HG02642 (cell line): Measurements from ENCODE around the gene STEAP1B.
"Not testable (repeated sequence)": the region's sequence is repeated elsewhere in the genome, so short reads cannot be mapped to it uniquely, and the experiment has no call there.

Source experiments
- ATAC-seq: cut with Tn5 transposase; IDR thresholded peaks from one replicate; pipeline ENCODE4 v1.9.1; 2021; ENCODE audit warnings: mild to moderate bottlenecking; ENCODE audit not compliant: unreplicated experiment, poor library complexity

The STEAP1B gene

GRCh38 chr7:22435105-22435504 lies 64.9 kb downstream of the STEAP1B start:
- peak; percentile 86 for ATAC-seq

DNA sequence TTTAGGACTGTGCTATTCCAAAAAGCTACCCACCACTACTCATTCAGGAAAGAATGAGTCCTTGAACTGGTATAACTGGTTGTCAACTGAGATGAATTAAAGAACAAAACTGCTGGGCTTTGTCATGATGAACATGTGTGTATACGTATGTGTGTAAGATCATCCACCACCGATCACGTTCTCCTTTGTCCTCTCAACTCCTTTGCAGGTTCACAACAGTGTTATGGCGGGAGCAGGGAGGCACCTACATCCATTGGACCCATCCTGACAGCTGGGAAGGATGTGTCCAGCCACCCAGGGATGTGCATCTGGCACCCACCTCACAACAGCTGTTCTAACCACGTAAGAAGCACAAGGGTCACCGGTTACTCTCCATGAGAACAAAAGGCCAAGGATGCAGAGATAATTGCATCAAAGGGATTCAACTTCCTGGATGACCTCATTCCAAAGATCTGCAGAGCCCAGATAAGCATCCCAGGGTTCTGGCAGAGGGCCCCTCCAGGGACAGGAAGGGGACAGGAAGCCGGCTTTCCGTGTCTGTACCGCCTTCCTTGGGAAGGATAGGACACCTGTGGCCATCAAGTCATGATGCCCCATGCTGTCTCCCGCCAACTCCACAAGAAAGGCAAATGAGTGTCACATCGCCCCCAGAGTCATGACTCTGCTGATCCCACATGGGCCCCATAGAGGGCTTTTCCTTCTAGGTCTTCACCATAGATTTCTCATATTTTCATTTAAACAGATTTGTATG lies 66.1 kb downstream of the STEAP1B start:
- ATAC-seq: no peak

GRCh38 chr7:22433165-22433700 lies 66.8 kb downstream of the STEAP1B start:
- not testable (repeated sequence) for ATAC-seq

DNA sequence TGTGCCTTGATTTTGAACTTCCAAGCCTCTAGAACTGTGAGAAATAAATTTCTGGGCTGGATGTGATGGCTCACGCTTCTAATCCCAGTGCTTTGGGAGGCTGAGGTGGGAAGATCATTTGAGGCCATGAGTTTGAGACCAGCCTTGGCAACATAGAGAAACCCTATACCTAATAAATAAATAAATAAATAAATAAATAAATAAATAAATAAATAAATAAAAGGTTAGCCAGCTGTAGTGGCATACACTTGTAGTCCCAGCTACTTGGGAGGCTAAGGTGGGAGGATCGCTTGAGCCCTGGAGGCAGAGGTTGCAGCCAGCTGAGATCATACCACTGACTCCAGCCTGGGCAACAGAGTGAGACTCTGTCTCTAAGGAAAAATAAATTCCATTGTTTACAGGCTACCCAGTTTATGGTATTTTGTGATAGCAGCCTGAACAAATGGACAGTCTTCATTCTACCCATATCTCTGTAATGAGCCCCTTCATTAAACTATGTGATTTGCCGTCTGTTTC lies 67.7 kb downstream of the STEAP1B start:
- no peak for ATAC-seq

GRCh38 chr7:22430457-22430856 lies 69.5 kb downstream of the STEAP1B start:
- ATAC-seq: no peak

- ATAC-seq: no peak
Observed at GRCh38 chr7:22429386-22429785, 70.6 kb downstream of the STEAP1B start.

GRCh38 chr7:22427855-22428254 lies 72.1 kb downstream of the STEAP1B start:
- no peak for ATAC-seq

DNA sequence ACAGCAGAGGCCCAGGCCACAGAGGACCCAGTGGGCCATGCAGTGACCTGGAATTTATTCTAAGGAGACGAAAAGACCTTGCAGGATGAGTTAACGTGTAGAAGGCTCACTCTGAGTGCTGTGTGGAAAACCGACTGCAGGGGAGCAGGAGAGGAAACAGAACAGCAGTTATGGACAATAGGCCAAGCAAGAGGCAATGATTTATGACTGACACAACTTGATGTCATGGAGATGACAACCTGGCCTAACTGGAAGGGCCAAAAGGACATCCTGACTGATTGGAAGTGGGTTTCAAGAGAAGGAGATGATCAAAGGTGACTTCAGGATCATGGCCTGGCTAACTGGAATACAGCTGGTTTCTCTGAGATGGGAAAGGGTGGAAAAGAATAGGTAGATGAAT lies 72.9 kb downstream of the STEAP1B start:
- ATAC-seq: no peak

GRCh38 chr7:22426463-22427094 lies 73.4 kb downstream of the STEAP1B start:
- ATAC-seq: peak; percentile 65

- ATAC-seq: no peak
Observed at GRCh38 chr7:22425361-22425760, 74.6 kb downstream of the STEAP1B start.

DNA sequence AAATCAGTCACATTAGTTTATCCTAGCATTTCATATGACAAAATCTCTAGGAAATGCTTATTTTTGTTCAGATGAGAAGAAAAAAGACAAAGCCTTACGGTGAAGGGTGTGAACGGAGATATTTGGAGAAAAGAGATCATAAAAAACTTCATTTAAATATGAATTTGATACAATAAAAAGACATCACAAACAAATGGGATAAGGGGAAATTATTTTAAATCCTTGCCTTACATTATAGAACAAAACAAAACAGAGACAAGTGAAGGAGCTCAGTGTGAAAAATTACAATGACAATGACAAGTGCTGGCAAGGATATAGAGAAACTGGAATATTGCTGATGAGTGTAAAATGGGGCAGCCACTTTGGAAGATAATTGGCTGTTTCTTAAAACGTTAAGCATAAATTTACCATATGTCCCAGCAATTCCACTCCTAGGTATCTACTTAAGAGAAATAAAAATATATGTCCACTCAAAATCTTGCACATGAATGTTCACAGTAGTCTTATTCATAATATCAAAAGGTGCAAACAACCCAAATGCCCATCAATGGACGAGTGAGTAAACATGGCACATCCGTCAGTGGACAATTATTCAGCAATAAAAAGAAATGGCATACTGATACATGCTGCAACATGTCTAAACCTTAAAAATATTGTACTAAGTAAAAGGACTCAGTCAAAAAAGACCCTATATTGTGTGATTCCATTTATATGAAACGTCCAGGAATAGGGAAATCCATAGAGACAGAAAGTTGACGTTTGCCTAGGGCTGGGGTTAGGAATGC lies 77.0 kb downstream of the STEAP1B start:
- no peak for ATAC-seq

- no peak for ATAC-seq
Observed at GRCh38 chr7:22420973-22421635, 78.9 kb downstream of the STEAP1B start.

- ATAC-seq: no peak
Observed at GRCh38 chr7:22420008-22420407, 80.0 kb downstream of the STEAP1B start.

- no peak for ATAC-seq
Observed at GRCh38 chr7:22419488-22419887, 80.5 kb downstream of the STEAP1B start.

- no peak for ATAC-seq
Observed at GRCh38 chr7:22418251-22419046, 81.5 kb downstream of the STEAP1B start.

DNA sequence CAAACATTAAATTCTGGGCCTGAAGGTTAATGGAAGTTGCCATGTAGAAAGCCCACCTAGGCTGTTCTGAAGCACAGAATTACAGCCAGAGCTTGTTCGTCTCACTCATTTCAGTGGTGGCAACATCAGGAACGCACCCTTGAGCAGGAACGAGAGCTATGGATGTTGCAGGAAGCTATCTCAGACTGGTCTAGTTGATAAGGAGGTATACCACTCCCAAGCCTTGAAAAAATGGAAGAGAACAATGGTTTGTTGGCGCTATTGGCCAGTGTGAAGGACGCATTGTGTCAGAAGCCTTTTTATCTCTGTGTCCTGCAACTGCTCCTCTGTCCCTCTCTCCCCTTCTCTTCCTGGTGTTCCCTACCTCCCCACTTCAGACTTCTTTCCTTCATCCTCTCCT lies 82.1 kb downstream of the STEAP1B start:
- no peak for ATAC-seq

DNA sequence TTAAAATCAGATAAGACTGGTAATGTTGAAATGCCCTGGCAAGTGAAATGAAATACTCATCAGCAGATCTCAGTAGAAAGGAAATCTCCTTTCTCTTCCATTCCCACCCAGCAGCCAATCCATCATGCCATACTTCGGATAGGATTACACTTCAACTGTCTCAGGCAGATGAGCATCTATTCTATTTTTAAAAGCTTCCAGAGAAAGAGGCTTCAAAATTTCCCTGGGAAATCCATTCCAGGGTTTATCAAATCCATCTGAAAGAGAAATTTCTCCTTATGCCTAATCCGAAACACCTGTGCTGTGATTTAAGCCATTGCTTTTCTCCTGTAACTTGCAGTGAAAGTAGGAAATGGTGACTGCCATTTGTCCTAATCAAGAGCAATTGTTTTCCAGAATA lies 82.6 kb downstream of the STEAP1B start:
- no peak for ATAC-seq

DNA sequence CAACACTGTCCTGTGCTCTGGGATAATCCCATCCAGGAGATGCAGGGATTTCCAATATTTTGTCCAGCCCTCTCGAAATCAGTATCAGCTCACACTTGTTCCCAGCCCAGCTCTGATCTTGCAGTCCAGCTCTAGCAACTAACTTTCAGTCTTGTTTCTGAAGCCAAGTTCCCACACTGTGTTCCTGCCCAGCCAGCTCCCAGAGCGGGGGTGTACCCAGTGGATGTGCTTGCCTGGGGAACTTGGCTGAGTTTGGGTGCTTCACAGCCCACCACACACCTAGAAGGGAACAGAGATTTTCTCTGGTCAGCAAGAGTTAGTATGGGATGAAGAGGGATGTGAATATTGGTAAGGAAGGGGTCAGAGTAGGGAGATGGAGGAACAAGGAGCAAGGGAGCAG lies 85.6 kb downstream of the STEAP1B start:
- no peak for ATAC-seq

DNA sequence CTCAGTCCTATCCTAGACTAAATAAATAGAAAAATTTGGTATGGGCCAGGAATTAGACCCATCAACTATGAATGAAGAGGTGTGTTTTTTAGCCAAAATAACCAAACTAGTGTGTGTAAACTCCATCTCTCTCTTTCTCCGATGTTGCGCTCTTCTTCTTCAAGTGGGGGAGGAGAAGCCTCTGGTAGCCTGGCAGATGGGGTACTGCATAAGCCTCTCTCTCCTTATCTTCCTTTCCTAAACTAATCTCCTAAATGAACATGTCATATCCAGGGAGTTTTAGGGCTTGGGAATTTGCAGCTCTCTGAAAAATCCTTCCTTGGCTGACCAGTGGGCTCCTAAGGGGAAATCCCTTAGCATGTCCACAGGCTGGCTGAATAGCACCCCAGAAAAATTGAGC lies 86.8 kb downstream of the STEAP1B start:
- no peak for ATAC-seq
